Activated naive CD4-positive, alpha-beta T cell treated with anti-CD3 and anti-CD28 coated beads, Interleukin-2, amount 50 U/mL, for 16 hours (primary cell): ENCODE measurements around the gene HYI.
"Not testable (repeated sequence)": the region's sequence is repeated elsewhere in the genome, so short reads cannot be mapped to it uniquely, and the experiment has no call there.

Experiments
- DNase-seq: peaks from one replicate; pipeline ENCODE4 v3.0.0-alpha.2; 2020

HYI gene

GRCh38 chr1:43426221-43426620, 27.5 kb downstream of the HYI start:
- no peak for DNase-seq

- no peak for DNase-seq
Measured at GRCh38 chr1:43425045-43425444, 28.7 kb downstream of the HYI start.

- DNase-seq = no peak
Measured at GRCh38 chr1:43423672-43424550, 29.8 kb downstream of the HYI start.

GRCh38 chr1:43422995-43423671, 30.6 kb downstream of the HYI start:
- DNase-seq = no peak

GRCh38 chr1:43421976-43422750, 31.6 kb downstream of the HYI start:
- no peak for DNase-seq

- DNase-seq = no peak
Measured at GRCh38 chr1:43421396-43421795, 32.3 kb downstream of the HYI start.

GRCh38 chr1:43420874-43421273, 32.9 kb downstream of the HYI start:
- DNase-seq = no peak

GRCh38 chr1:43419627-43420425, 33.9 kb downstream of the HYI start:
- DNase-seq = no peak

- no peak for DNase-seq
Measured at GRCh38 chr1:43418858-43419257, 34.9 kb downstream of the HYI start.

- no peak for DNase-seq
Measured at GRCh38 chr1:43415901-43416300, 37.8 kb downstream of the HYI start.

- DNase-seq = peak; percentile 66
Measured at GRCh38 chr1:43414634-43415223, 39.0 kb downstream of the HYI start.

GRCh38 chr1:43413426-43413825, 40.3 kb downstream of the HYI start:
- DNase-seq = not testable (repeated sequence)

- no peak for DNase-seq
Measured at GRCh38 chr1:43410571-43410970, 43.2 kb downstream of the HYI start.

- no peak for DNase-seq
Measured at GRCh38 chr1:43405876-43406234, 47.9 kb downstream of the HYI start.

- no peak for DNase-seq
Measured at GRCh38 chr1:43405219-43405875, 48.4 kb downstream of the HYI start.

- DNase-seq = no peak
Measured at GRCh38 chr1:43404353-43404752, 49.4 kb downstream of the HYI start.

- DNase-seq = no peak
Measured at GRCh38 chr1:43402089-43402865, 51.5 kb downstream of the HYI start.
